K562 (cell line): ENCODE results near the gene GCNT1. TPM values are rescaled to one million over a fixed set of nuclear protein-coding genes. Genes with fewer than 3 reads are reported as not detected.

Experiments used
- ATAC-seq: fragments of 200-7000 bp; cut with Tn5 transposase; 3 replicates; pipeline ENCODE4 v1.9.1; 2020; ENCODE audit warnings: moderate library complexity
- BruUV-seq: library from RNA; stranded (reverse); fragments of 400-500 nt; replicated peaks from 2 replicates; lab custom pipeline; 2021; lab: Mats Ljungman, UMichigan
- CTCF ChIA-PET: fragments of 300-600 bp; formaldehyde crosslinking; extraction: SDS; loops from one replicate; lab custom pipeline; 2021; ENCODE audit warnings: low intra/inter-chr PET ratio; lab: Yijun Ruan, JAX
- POLR2A ChIA-PET: fragments of 300-600, 350-650 bp; sonication (Branson Sonifier 250); formaldehyde crosslinking; extraction: SDS; loops from one replicate; lab custom pipeline; 2021; ENCODE audit warnings: antibody characterized with exemption, inconsistent platforms; lab: Yijun Ruan, JAX
- DNase-seq, 4 experiments: peaks; one replicate each; pipeline versions ENCODE4 v3.0.0 to v3.0.0-alpha.2; 2011 to 2018; ENCODE audit warnings: low spot score in 3 of 4, mixed read lengths in 3 of 4; ENCODE audit errors: extremely low read depth in 1 of 4
- FAIRE-seq: peaks from 2 replicates; lab custom pipeline; 2011; peaks lifted over from hg19 to GRCh38; lab: Jason Lieb, UNC
- H2AFZ ChIP-seq: 2 replicates; pipeline ENCODE4 v1.6.0; 2011; ENCODE audit warnings: low read depth, low read length, control low read depth, inconsistent platforms
- H3K27ac ChIP-seq: fragments of 200-600 bp; 3 replicates; pipeline ENCODE4 v1.8.0; 2011; ENCODE audit warnings: low read depth, mild to moderate bottlenecking, control low read depth, inconsistent platforms, low read length, moderate library complexity, mixed read lengths; ENCODE audit errors: extremely low read depth
- H3K27me3 ChIP-seq, 2 experiments: fragments of 300-600 bp in 1 of 2; 2 replicates in 1 of 2; 3 replicates in 1 of 2; pipeline versions ENCODE4 v1.6.0 to v1.8.0; 2011; ENCODE audit warnings: inconsistent platforms in 2 of 2, low read length in 2 of 2, mild to moderate bottlenecking in 1 of 2, mixed read lengths in 1 of 2, moderate library complexity in 1 of 2; ENCODE audit not compliant: control insufficient read depth in 2 of 2, insufficient read depth in 2 of 2
- H3K36me3 ChIP-seq: fragments of 300-600 bp; 3 replicates; pipeline ENCODE4 v1.8.0; 2011; ENCODE audit warnings: mild to moderate bottlenecking, low read length, inconsistent platforms; ENCODE audit not compliant: control insufficient read depth, insufficient read depth
- H3K4me1 ChIP-seq, 2 experiments: fragments of 200-600 bp in 1 of 2; replicated peaks in 1 of 2; 2 replicates in 1 of 2; 3 replicates in 1 of 2; pipeline versions ENCODE4 v1.5.1 to v1.8.0; 2011; ENCODE audit warnings: inconsistent platforms in 2 of 2, low read length in 2 of 2, mild to moderate bottlenecking in 1 of 2, mixed read lengths in 1 of 2, moderate library complexity in 1 of 2; ENCODE audit not compliant: control insufficient read depth in 2 of 2, insufficient read depth in 2 of 2
- H3K4me2 ChIP-seq: 2 replicates; pipeline ENCODE4 v1.6.1; 2011; ENCODE audit warnings: low read length, control low read depth, inconsistent platforms, mixed read lengths; ENCODE audit not compliant: insufficient read depth
- H3K4me3 ChIP-seq: fragments of 200-600 bp; sonication (generic), shearing (Covaris generic); 2 replicates; pipeline ENCODE4 v1.5.1; 2016; ENCODE audit warnings: control low read depth, inconsistent platforms
- H3K79me2 ChIP-seq: fragments of 200-600 bp; 3 replicates; pipeline ENCODE4 v1.8.0; 2011; ENCODE audit warnings: low read length, inconsistent platforms; ENCODE audit not compliant: control insufficient read depth, insufficient read depth
- H3K9ac ChIP-seq, 2 experiments: 2 replicates each; pipeline versions ENCODE4 v1.6.0 to v1.6.1; 2011; ENCODE audit warnings: low read depth in 2 of 2, low read length in 2 of 2, control low read depth in 1 of 2, inconsistent platforms in 1 of 2, mild to moderate bottlenecking in 1 of 2, mixed read lengths in 1 of 2; ENCODE audit not compliant: insufficient read depth in 1 of 2
- H3K9me1 ChIP-seq: one replicate; pipeline ENCODE4 v1.6.0; 2011; ENCODE audit warnings: inconsistent platforms, mild to moderate bottlenecking, low read length, moderate library complexity; ENCODE audit not compliant: control insufficient read depth, insufficient read depth
- H3K9me3 ChIP-seq: replicated peaks from 2 replicates; pipeline ENCODE4 v1.5.1; 2011; ENCODE audit warnings: low read depth, low read length, inconsistent platforms; ENCODE audit not compliant: control insufficient read depth, insufficient read depth
- H4K20me1 ChIP-seq: replicated peaks from 2 replicates; pipeline ENCODE4 v1.6.1; 2011; ENCODE audit warnings: low read length, inconsistent platforms, mixed read lengths; ENCODE audit not compliant: control insufficient read depth, insufficient read depth
- BCL6 ChIP-seq: fragments of 250-450 bp; sonication (Bioruptor Pico); IDR thresholded peaks from 2 replicates; pipeline ENCODE4 v1.4.0; 2020
- ELF4 ChIP-seq: fragments of 450-650 bp; formaldehyde crosslinking; IDR thresholded peaks from 2 replicates; pipeline ENCODE4 v1.4.0; 2022; ENCODE audit warnings: missing genetic modification characterization
- FOXA3 ChIP-seq, 2 experiments: fragments of 450-650 bp in 1 of 2; sonication (generic) in 1 of 2; formaldehyde crosslinking; IDR thresholded peaks in 1 of 2; conservative IDR thresholded peaks in 1 of 2; 2 replicates each; pipeline versions ENCODE4 v1.4.0 to v1.8.0; 2020 to 2022; ENCODE audit warnings: mild to moderate bottlenecking in 2 of 2, missing genetic modification reagents in 1 of 2
- MIER1 ChIP-seq: fragments of 450-650 bp; IDR thresholded peaks from 2 replicates; pipeline ENCODE4 v1.6.1; 2016; ENCODE audit warnings: antibody characterized with exemption, mild to moderate bottlenecking, low read depth
- MTA1 ChIP-seq: fragments of 450-650 bp; IDR thresholded peaks from 2 replicates; pipeline ENCODE4 v1.6.1; 2017; ENCODE audit warnings: borderline replicate concordance
- NFE2L1 ChIP-seq: fragments of 450-650 bp; IDR thresholded peaks from 2 replicates; pipeline ENCODE4 v1.6.1; 2016; ENCODE audit warnings: missing genetic modification characterization, low read depth, mild to moderate bottlenecking, missing compliant biosample characterization, moderate library complexity, borderline replicate concordance
- SMARCA5 ChIP-seq: fragments of 450-650 bp; IDR thresholded peaks from 2 replicates; pipeline ENCODE4 v1.6.1; 2016
- SNIP1 ChIP-seq: fragments of 450-650 bp; IDR thresholded peaks from 2 replicates; pipeline ENCODE4 v1.7.1; 2017; ENCODE audit warnings: low read depth, mild to moderate bottlenecking
- SOX6 ChIP-seq: fragments of 450-650 bp; IDR thresholded peaks from 2 replicates; pipeline ENCODE4 v1.6.1; 2014; ENCODE audit warnings: mild to moderate bottlenecking
- TCF3 ChIP-seq: sonication (generic); formaldehyde crosslinking; IDR thresholded peaks from 2 replicates; pipeline ENCODE4 v1.4.0; 2020; ENCODE audit warnings: mild to moderate bottlenecking, missing genetic modification reagents
- TEAD1 ChIP-seq, 2 experiments: fragments of 450-650 bp in 1 of 2; sonication (generic) in 1 of 2; formaldehyde crosslinking; IDR thresholded peaks; 2 replicates each; pipeline versions ENCODE4 v1.4.0 to v1.8.0; 2020 to 2022; ENCODE audit warnings: mild to moderate bottlenecking in 2 of 2, missing genetic modification reagents in 1 of 2
- U2AF1 ChIP-seq: fragments of 200-400 bp; formaldehyde crosslinking; optimal IDR thresholded peaks from 2 replicates; pipeline ENCODE3; 2017; ENCODE audit warnings: mild to moderate bottlenecking, low read depth, low read length, moderate library complexity
- ZBTB5 ChIP-seq: fragments of 450-650 bp; IDR thresholded peaks from 2 replicates; pipeline ENCODE4 v1.6.1; 2017; ENCODE audit warnings: antibody characterized with exemption
- ZNF274 ChIP-seq: IDR thresholded peaks from 2 replicates; pipeline ENCODE4 v1.6.1; 2011; ENCODE audit warnings: low read depth, mild to moderate bottlenecking, low read length, moderate library complexity, borderline replicate concordance
- ZNF280A ChIP-seq: fragments of 450-650 bp; IDR thresholded peaks from 2 replicates; pipeline ENCODE4 v1.6.1; 2018; ENCODE audit warnings: mild to moderate bottlenecking, low read depth; ENCODE audit not compliant: partially characterized antibody
- ZNF512 ChIP-seq: IDR thresholded peaks from 2 replicates; pipeline ENCODE4 v1.6.1; 2016; ENCODE audit warnings: missing genetic modification characterization, missing compliant biosample characterization
- WGBS: fragments of 100-300 bp; shearing (Covaris generic); methylation state at CpG from one replicate; pipeline ENCODE4 v1.1.6; 2016; ENCODE audit warnings: low coverage, mixed read lengths; ENCODE audit not compliant: insufficient coverage; ENCODE audit errors: missing lambda C conversion rate; 5-methylcytosine and 5-hydroxymethylcytosine counted together
- in situ Hi-C: fragments of 300-500 bp; cut with MboI; formaldehyde crosslinking; loops from 4 replicates; pipeline ENCODE4 v1.15.0; 2018; ENCODE audit warnings: inconsistent platforms, mixed read lengths
- intact Hi-C: fragments of 100-400 bp; cut with micrococcal nuclease; formaldehyde crosslinking; loops from 2 replicates; pipeline ENCODE4 v1.14.2; 2022
- polyA plus RNA-seq, 8 experiments: library from polyadenylated mRNA; depleted of rRNA in 4 of 8; stranded (reverse) in 5 of 8; unstranded in 3 of 8; fragments of >200 nt; fragmentation: Nextera tagmentation in 2 of 8; fragmentation: Illumina TruSeq in 1 of 8; extraction: Ambion mirVana in 2 of 8; extraction: Trizol in 1 of 8; gene quantifications; 2 replicates each; pipeline versions ENCODE4 v1.2.1 to v1.2.3, GENCODE V29; 2011 to 2014; ENCODE audit warnings: inconsistent platforms in 1 of 8, missing spikeins in 1 of 8
- total RNA-seq, 7 experiments: library from RNA; depleted of rRNA in 6 of 7; stranded (reverse); fragments of >200 nt in 6 of 7; fragmentation: Illumina TruSeq in 2 of 7; extraction: Trizol in 2 of 7; gene quantifications; 2 replicates each; pipeline versions ENCODE4 v1.2.1 to v1.2.3, GENCODE V29; 2011 to 2021; ENCODE audit warnings: low replicate concordance in 1 of 7

Gene GCNT1
- total and polyA plus RNA-seq, 9 of the 15 experiments (the other 6 are each of a cell fraction or from before 2014, with no cell fraction given), result 0.01 to 0.71 (median 0.10) TPM

- H3K27me3 ChIP-seq, result no peaks in the 10 kb centered on the region
- no peaks in the 10 kb centered on the region for H3K4me1 ChIP-seq
- WGBS, result 9% methylated on average over 6 of the region's 6 CpGs
- no peaks in the 10 kb centered on the region for H3K9me1 ChIP-seq
- no peak for FAIRE-seq
- no peaks in the 10 kb centered on the region for H3K36me3 ChIP-seq
- no TSS peak for BruUV-seq
- ChIA-PET POLR2A (interaction anchor here (0.6 kb wide), 1 partner anchor 11 kb away, joined by 3 read pairs; no protein-coding TSS in a partner anchor), CTCF (no interaction called here)
- no peak for DNase-seq
- H3K9me3 ChIP-seq, result no peaks in the 10 kb centered on the region
- no peaks in the 10 kb centered on the region for H4K20me1 ChIP-seq
- no peaks in the 10 kb centered on the region for H3K79me2 ChIP-seq
- no peak overlapping the region for H3K9ac ChIP-seq
- H2AFZ ChIP-seq, result no peak overlapping the region
- in situ Hi-C loops (no loop called here), intact Hi-C loops (no loop called here)
- H3K4me3 ChIP-seq, result no peak overlapping the region
- H3K4me2 ChIP-seq, result no peak overlapping the region
- TF ChIP-seq NFE2L1 (tag) (no peak), ZNF274 (no peak), BCL6 (no peak), TCF3 (no peak), MTA1 (no peak), ZNF512 (tag) (no peak), ZNF280A (no peak), MIER1 (no peak), TEAD1 (CRISPR knock-in tag; IDR thresholded peaks at IDR 0.05) (no peak), SNIP1 (no peak), ELF4 (CRISPR knock-in tag) (no peak), U2AF1 (no peak), ZBTB5 (no peak), SMARCA5 (no peak), SOX6 (no peak), FOXA3 (CRISPR knock-in tag; conservative IDR thresholded peaks at IDR 0.05 in 1 of 2, IDR thresholded peaks at IDR 0.05 in 1 of 2) (no peak)
- TF ChIP-seq, all 486 proteins: peak for 0
- no peak overlapping the region for H3K27ac ChIP-seq
- ATAC-seq, result no peak
These were observed 71.6 kb downstream of the GCNT1 start for GRCh38 chr9:76530458-76531110.
